Measurements from ENCODE around the gene TPRA1. TPM values are rescaled to one million over a fixed set of nuclear protein-coding genes. Genes with fewer than 3 reads are reported as not detected.

Gene TPRA1
- total and polyA plus RNA-seq, 8 donors, result 10.1 to 46.4 (median 19.6) TPM

DNA sequence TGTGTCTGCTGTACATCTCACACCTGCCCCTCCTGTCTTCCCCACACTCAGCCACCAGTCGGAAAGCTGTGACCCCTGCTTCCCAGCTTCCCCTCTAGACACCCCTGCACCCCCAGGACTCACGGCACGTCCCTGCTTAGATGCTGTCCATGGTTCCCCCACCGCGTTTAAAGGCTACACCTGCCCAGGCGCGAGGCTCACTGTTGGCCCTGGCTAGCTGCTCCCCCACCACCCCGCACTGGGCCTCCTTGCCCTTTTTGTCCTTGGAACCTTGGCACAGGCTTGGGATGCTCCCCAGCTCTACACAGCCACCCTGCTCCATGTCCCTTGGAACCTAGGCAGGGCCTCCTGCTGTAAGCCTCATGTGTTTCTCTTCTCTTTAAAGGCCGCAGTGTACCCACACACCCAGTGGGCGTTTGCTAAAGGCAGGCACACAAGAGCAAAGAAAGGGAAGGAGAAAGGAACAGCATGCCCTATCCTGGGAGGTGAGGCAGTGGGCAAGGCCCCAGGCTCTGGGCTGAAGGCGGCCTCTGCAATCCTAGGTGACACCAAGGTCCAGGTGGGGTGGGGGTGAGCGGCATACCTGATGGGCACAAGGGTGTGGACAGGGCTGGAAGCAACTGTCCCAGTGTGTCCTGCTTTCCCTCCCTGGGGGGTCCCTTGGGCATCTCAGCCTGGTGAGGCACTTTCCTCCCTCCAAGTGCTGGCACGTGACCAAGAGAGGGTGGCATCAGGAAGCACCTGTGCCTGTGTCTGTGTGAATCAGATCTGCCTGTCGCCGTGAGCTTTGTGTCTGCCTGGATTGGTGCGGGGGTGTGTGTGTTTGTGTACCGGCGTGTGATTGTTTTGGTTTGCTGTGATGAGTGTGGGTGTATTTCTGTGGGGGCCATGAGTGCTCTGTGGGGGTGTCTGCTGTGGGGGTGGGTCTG is 54.4 kb downstream of the TPRA1 start:
- 68 to 79% (median 74%) methylated on average over 11 to 18 of the region's 18 CpGs for WGBS, 5 donors

DNA sequence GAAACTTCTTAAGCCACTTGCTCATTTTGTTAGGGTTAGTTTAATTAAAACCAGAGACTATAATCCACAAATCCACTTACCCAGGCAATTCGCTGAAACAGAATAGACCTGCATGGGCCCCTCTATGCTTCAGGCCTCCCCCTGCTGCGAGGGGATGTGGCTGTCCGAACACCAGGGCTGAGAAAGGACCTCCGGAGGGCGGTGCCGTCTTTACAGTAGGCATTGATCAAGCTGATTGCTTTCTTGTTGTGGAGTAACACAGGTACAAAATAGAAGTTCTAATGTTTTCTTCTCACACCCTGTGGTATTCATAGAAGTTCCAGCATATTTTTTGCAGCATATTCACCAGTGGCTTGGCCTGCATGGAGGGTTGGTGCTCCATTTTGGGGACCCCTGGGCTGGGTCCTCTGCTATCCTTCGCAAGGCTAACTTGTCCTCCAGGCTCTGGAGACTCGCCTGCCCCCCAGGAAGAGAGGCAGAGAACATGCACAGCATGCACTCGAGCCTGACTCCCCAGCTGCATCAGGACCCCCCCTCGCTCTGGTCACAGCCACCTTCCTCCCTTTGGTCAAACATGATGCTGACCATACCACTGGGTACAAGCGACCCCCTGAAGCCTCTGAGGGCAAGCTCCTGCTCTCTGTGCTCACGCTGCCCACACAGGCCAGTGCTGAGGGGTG is 55.3 kb downstream of the TPRA1 start:
- 74 to 94% (median 88%) methylated on average over 12 of the region's 12 CpGs for WGBS, 5 donors
- no peak for DNase-seq
- no peaks in the 10 kb centered on the region for H3K27me3 ChIP-seq
- peaks cover 0 to 16% (median 0%) of the 10 kb centered on the region in 4 donors for H3K4me1 ChIP-seq
- no peak overlapping the region for H3K27ac ChIP-seq
- no peak for TF ChIP-seq EP300 (IDR thresholded peaks at IDR 0.05)
- intact Hi-C loops (cut with DNase I; ENCODE audit: low total_unique reads), result no loop called here
- no peaks in the 10 kb centered on the region for H3K36me3 ChIP-seq
- no peaks in the 10 kb centered on the region for H3K9me3 ChIP-seq
- no peak overlapping the region for H3K4me3 ChIP-seq

More for the DNA sequence above, 54.4 kb downstream of the TPRA1 start:
- intact Hi-C loops (cut with DNase I; ENCODE audit: low total_unique reads), result no loop called here
- Histone ChIP-seq H3K4me1 (peaks cover under 1 to 21% (median 3%) of the 10 kb centered on the region in 4 donors), H3K9me3 (no peaks in the 10 kb centered on the region), H3K27ac (peak overlapping the region in 4 of 5 donors; percentile 0 to 26 (median 13)), H3K4me3 (no peak overlapping the region), H3K36me3 (no peaks in the 10 kb centered on the region), H3K27me3 (no peaks in the 10 kb centered on the region)
- TF ChIP-seq POLR2A (IDR thresholded peaks at IDR 0.05) (no peak), POLR2AphosphoS5 (IDR thresholded peaks at IDR 0.05) (peak in 1 of 3 donors; percentile 43)
- DNase-seq, result peak in 1 of 2 donors; percentile 58

- Histone ChIP-seq H3K27ac (no peak overlapping the region), H3K9me3 (no peaks in the 10 kb centered on the region), H3K27me3 (no peaks in the 10 kb centered on the region), H3K36me3 (no peaks in the 10 kb centered on the region), H3K4me1 (peaks cover 0 to 15% (median 0%) of the 10 kb centered on the region in 4 donors), H3K4me3 (no peak overlapping the region)
- TF ChIP-seq EP300 (IDR thresholded peaks at IDR 0.05) (no peak), CTCF (IDR thresholded peaks at IDR 0.05) (no peak), POLR2A (IDR thresholded peaks at IDR 0.05) (no peak), POLR2AphosphoS5 (IDR thresholded peaks at IDR 0.05) (no peak)
- intact Hi-C loops (cut with DNase I; ENCODE audit: low total_unique reads), result no loop called here
- no peak for DNase-seq
- 81 to 89% (median 86%) methylated on average over 11 of the region's 11 CpGs for WGBS, 5 donors
Measured at GRCh38 chr3:127534564-127534963, 56.0 kb downstream of the TPRA1 start.

DNA sequence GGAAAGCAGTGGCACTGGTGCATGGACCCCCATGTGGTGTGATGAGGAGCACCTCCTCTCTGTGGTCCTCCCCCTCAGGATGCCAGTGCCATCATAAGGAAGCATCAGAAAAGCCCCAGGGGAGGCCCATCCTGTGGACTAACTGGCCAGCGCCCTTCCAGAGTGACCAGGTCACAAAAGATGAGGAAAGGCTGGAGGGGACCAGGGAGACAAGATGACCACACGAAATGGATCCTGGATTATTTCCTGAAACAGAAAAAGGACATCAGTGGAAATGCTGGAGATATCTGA is 56.4 kb downstream of the TPRA1 start:
- TF ChIP-seq CTCF (IDR thresholded peaks at IDR 0.05) (no peak), POLR2A (IDR thresholded peaks at IDR 0.05) (no peak), EP300 (IDR thresholded peaks at IDR 0.05) (no peak), POLR2AphosphoS5 (IDR thresholded peaks at IDR 0.05) (no peak)
- no peak overlapping the region for H3K27ac ChIP-seq
- WGBS, 5 donors, result 67 to 90% (median 75%) methylated on average over 2 of the region's 2 CpGs
- H3K36me3 ChIP-seq, result no peaks in the 10 kb centered on the region
- H3K4me3 ChIP-seq, result no peak overlapping the region
- no peaks in the 10 kb centered on the region for H3K27me3 ChIP-seq
- intact Hi-C loops (cut with DNase I; ENCODE audit: low total_unique reads), result no loop called here
- DNase-seq, result no peak
- no peaks in the 10 kb centered on the region for H3K9me3 ChIP-seq
- peaks cover 0 to 15% (median 0%) of the 10 kb centered on the region in 4 donors for H3K4me1 ChIP-seq

- no peak for TF ChIP-seq POLR2A (IDR thresholded peaks at IDR 0.05)
- WGBS, 5 donors, result 86 to 95% (median 93%) methylated on average over 5 to 7 of the region's 7 CpGs
- H3K27me3 ChIP-seq, result no peaks in the 10 kb centered on the region
- H3K9me3 ChIP-seq, result peaks cover 0 to 4% (median 0%) of the 10 kb centered on the region in 4 donors
- no peak overlapping the region for H3K4me3 ChIP-seq
- DNase-seq, result no peak
- peaks cover 0 to 15% (median 0%) of the 10 kb centered on the region in 4 donors for H3K4me1 ChIP-seq
- intact Hi-C loops (cut with DNase I; ENCODE audit: low total_unique reads), result no loop called here
- no peaks in the 10 kb centered on the region for H3K36me3 ChIP-seq
- H3K27ac ChIP-seq, result no peak overlapping the region
Measured at GRCh38 chr3:127532561-127533203, 57.9 kb downstream of the TPRA1 start.
